Occipital lobe (tissue), 2 donors: ENCODE data around the gene MAPK1. TPM values are rescaled to one million over a fixed set of nuclear protein-coding genes. Genes with fewer than 3 reads are reported as not detected.
"Not testable (repeated sequence)": the region's sequence is repeated elsewhere in the genome, so short reads cannot be mapped to it uniquely, and the experiment has no call there.

ENCODE experiments used
- DNase-seq: peaks from one replicate; lab custom pipeline; 2025; lab: John Stamatoyannopoulos, UW
- total RNA-seq: library from RNA; depleted of rRNA; stranded (reverse); fragments of >200 nt; gene quantifications from one replicate; pipeline ENCODE4 v1.2.3, GENCODE V29; 2014

The MAPK1 gene
- total RNA-seq, 1 donor from 2014 or later: 76.0 TPM

DNA sequence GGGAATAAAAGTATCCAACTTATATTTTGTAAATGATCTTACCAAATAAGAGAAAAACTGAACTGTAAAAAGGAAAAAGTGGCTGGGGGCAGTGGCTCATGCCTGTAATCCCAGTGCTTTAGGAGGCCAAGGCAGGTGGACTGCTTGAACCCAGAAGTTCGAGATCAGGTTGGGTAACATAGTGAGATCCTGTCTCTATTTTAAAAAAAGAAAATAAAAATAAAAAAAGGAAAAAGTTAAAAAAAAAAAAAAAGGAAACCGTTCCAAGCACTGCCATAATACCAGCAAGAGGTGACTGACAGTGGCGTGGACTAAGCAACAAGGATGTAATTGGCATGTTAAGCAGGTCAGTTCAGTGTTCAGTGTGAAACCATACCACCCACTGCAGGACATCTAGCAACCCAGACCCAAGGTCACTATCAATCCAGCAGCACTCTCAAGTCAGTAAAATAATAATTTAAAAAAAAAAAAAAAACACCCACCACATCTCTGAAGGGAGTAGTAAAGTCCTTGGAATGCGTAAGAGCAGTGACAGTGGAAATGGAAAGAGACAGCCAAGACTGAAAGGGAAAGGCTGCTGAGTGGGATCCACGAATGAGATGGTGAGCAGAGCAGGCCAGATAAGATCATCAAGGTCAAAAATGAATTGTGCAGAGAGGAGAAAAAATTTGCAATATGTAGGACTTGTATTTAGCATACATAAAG is 43.6 kb downstream of the MAPK1 start:
- DNase-seq: no peak

DNA sequence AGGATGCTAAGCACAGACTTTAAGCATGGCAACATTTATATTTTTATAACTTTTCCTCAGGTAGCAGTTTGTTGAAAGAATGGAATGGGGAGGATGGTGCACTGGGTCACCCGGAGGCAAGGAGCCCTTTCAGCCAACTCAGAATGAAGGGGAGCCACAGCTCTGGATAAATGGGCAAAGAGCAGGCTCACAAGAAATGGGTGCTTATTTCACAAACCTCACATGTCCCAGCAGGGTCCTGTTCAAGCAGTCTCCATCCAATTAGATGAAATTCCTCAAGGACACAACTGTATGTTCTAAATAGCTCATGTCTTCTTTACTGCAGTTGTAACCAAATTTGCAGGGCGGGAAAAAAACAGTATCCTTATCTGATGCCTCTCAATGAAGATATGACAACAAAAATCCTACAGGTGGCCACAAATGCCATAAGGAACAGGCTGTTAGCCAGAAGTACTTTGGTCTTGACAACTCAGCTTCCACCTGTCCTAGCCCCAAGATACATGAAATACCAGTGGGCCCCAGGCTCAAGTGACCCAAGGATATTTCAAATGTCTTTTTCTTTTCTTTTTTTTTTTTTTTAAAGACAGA is 48.2 kb downstream of the MAPK1 start:
- no peak for DNase-seq

DNA sequence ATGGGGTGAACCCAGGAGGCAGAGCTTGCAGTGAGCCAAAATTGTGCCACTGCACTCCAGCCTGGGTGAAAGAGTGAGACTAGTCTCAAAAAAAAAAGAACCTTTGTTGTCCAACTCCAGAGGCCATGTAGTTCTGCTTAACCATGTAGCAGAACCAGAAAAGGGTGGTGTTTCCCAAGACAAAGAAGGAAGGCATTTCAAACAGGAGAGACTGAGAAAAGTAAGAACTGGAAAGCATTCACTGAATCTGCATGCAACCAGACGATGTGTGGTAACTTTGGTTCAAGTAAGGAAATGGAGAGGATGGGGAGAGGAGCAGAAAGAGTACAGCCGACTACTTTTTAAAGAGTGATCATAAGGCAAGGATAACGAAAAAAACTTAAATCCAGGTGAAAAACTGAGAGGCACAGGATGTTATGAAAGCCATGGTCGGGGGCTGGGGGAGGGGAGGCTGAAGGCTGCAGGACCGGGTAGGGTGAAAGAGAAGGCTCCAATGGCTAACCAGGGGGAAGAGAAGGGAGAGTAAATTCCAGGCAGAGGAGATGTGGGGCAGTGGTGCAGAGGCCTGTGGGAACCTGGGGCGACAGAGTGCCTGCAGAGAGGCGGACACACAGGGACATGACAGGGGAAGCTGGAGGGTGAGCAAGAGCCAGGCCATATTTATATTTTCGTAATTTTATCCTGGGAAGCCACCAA is 48.8 kb downstream of the MAPK1 start:
- DNase-seq: no peak

DNA sequence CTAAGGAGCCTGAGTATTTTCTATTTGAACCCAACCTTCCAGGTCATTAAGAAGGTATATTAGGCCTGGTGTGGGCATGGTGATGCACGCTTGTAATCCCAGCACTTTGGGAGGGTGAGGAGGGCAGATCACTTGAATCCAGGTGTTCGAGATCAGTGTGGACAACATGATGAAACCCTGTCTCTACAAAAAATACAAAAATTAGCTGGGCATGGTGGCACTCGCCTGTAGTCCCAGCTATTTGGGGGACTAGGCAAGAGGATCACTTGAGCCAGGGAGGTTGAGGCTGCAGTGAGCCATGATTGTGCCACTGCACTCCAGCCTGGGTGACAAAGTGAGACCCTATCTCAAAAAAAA is 50.0 kb downstream of the MAPK1 start:
- not testable (repeated sequence) for DNase-seq

DNA sequence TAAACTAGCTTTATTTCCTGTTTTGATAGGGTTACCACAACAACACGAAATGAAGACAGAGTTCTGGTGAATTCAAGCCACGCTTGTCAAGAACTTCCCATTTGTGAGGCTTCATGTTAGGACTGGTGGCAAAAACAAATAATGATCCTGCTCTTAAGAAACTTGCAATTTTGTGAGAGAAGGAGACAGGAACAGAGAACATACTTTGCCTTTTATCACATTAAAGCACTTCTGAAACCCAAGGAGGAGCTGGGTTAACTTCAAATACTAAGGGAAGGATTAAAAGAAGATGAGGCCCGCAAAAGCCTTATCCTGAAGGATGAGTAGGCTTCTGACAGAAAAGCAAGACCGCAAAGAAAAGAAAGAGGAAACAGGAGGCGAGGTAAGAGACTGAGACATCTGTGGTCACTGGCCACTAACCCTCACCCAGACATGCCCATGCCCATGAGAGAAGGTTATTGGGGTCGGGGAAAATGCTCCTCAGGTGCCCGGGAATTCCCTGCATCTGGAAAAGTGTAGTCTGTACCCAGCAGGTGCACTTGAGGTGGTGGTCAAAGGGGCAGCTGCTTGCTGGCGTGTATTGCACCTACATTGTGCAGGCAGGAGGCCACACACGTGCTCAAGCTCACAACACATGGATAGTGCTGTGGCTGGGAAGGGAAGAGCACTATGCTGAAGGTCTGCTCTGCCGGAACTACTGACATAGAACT is 50.5 kb downstream of the MAPK1 start:
- DNase-seq: no peak

DNA sequence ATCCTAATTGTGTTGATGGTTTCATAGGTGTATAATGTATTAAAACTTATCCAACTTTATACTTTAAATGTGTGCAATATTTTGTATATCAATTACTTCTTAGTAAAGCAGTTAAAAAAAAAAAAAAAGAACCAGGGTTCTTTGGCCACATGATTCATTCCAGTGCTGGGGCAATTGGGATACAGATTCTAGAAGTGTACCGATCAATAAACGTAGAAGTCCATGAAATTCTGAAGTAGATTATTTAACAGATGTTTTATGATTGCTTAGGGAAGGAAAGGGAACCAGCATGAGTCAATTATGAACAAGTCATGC is 51.0 kb downstream of the MAPK1 start:
- DNase-seq: no peak

DNA sequence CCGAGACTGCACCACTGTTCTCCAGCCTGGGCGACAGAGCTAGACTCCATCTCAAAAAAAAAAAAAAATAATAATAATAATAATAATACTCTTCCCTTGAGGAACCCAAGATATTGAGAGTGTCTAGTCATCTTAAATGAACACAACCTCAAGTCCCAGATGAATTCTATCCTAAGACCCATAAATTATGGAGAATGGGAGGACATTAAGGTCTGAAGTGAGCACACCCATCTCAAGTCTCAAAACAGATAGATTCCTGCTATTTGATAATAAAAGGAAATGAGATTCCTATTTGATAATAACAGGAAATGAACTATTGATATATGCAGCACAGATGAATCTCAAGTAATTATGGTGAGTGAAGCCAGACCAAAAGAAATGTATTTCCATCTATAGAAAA is 51.5 kb downstream of the MAPK1 start:
- no peak for DNase-seq

DNA sequence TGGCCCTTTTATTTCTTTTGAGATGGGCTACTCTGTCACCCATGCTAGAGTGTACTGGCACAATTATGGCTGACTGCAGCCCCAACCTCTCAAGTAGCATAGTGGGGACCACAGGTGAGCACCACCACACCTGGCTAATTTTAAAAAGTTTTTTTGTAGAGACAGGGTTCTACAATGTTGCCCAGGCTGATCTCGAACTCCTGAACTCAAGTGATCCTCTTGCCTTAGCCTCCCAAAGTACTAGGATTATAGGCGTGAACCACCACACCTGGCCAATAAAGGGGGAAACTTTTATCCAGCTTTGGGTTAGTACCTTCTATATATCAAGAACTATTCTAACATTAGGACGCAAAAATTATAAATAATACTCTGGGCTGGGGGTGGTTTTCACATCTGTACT is 52.1 kb downstream of the MAPK1 start:
- no peak for DNase-seq

DNA sequence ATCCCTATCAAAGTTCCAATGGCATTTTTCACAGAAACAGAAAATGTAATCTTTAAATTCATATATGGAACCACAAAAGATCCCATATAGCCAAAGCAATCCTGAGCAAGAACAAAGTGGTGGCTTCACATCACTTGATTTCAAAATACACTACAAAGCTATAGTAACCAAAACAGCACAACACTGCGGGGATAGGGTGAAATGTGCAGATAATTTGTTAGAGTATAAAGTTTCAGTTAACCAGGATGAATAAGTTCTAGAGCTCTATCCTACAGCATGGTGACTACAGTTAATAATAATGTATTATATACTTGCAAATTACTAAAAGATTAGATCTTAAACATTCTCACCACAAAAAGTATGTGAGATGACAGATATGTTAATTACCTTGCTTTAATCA is 55.5 kb downstream of the MAPK1 start:
- no peak for DNase-seq

DNA sequence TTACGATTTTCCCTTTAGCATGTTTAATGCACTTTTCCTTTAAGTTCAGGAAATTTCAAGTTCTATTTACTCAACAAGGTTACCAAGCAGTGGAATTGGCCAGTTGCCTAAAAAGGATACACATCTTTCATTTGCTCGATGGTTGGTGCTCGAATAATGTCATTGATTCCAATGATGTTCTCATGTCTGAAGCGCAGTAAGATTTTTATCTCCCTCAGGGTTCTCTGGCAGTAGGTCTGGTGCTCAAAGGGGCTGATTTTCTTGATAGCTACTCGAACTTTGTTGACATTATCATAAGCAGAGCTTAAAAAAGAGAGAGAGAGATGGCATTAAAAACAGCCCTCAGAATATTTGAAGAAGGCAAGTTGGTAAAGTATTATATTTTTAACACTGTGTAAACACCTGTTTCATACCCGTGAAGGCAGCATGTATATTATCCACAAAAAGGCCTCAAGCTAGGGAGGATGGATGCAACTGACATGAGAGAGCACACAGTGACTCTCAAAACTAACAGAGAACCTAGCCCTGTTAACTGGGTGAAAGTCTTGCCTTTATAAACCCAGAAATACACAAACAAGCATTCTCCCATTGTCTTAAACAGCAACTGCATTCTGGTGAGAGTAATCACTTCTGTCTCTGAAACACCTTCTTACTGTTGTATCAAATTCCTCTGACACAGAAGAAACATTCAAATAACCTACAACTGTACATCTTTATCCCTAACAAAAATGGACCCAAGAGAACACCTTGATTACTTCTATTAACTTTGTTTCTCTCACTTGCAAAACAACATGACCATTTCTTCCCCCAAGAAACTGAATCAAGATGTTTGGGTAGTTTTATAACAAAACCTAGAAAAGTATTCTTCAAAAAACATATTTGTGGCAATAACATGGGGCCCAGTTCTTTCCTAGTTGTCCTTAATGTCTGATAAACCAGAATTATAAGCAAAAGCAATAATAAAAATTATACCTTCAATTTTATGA is 59.6 kb downstream of the MAPK1 start:
- no peak for DNase-seq

DNA sequence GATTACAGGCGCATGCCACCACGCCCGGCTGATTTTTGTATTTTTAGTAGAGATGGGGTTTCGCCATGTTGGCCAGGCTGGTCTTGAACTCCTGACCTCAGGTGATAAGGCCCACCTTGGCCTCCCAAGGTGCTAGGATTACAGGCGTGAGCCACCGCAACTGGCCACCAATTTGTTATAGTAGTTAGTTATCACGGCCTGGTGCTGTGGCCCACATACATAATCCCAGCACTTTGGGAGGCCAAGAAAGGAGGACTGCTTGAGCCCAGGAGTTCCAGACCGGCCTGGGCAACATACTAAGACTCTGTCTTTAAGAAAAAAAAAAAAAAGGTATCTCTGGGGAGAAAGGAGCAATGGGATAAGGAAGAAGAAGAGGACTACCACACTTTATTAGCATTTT is 62.1 kb downstream of the MAPK1 start:
- DNase-seq: not testable (repeated sequence)

DNA sequence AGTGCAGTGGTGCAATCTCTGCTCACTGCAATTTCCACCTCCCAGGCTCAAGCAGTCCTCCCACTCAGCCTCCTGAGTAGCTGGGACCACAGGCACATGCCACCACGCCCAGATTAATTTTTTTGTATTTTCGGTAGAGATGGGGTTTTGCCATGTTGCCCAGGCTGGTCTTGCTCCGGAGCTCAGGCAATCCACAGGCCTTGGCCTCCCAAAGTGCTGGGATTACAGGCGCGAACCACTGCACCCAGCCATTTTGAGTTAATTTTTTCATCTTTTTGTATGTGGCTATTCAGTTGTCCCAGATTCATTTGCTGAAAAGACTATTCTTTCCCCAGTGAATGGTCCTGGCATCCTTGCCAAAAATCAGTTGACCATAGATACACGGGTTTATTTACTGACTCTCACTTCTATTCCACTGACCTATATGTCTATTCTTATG is 63.6 kb downstream of the MAPK1 start:
- DNase-seq: no peak

DNA sequence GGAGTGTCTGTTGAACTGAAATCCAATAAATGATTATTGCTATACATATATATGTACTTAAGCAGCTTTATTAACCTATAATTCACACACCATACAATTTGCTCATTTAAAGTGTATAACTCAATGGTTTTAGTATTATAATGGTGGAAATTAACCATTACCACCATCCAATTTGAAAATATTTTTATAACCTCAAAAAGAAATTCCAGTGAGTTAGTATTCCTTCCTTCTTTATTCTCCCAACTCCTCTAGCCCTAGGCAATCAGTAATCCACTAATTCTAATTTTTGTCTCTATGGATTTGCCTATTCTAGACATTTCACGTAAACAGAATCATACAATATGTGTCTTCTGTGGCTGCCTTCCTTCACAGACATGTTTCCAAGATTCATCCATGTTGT is 64.8 kb downstream of the MAPK1 start:
- DNase-seq: no peak

DNA sequence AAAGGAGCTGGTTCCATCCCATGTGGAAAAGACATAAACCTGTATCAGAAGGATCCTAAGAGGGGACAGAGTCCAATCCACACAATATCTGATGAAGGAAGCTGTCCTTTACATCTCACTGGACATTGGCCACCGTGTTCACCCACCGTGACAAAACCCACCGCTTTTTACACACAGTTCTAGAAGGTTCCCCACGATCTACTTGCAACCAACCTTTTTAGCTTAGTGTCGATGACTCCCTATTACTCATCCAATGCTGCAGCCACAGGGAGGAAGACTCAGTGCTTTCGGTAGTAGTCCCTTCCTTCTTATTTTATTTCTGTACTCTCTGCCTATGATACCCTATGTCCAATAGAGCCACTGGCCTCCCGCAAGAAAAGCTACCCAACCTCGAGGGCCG is 65.4 kb downstream of the MAPK1 start:
- DNase-seq: no peak

DNA sequence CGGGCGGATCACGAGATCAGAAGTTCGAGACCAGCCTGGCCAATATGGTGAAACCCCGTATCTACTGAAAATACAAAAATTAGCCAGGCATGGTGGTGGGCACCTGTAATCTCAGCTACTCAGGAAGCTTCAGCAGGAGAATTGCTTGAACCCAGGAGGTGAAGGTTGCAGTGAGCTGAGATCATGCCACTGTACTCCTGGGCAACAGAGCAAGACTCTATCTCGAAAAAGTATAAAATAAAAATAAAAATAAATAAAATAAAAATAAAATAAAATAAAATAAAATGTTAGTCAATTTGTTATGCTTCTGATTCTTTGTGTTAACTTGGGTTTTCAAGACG is 66.2 kb downstream of the MAPK1 start:
- DNase-seq: not testable (repeated sequence)

DNA sequence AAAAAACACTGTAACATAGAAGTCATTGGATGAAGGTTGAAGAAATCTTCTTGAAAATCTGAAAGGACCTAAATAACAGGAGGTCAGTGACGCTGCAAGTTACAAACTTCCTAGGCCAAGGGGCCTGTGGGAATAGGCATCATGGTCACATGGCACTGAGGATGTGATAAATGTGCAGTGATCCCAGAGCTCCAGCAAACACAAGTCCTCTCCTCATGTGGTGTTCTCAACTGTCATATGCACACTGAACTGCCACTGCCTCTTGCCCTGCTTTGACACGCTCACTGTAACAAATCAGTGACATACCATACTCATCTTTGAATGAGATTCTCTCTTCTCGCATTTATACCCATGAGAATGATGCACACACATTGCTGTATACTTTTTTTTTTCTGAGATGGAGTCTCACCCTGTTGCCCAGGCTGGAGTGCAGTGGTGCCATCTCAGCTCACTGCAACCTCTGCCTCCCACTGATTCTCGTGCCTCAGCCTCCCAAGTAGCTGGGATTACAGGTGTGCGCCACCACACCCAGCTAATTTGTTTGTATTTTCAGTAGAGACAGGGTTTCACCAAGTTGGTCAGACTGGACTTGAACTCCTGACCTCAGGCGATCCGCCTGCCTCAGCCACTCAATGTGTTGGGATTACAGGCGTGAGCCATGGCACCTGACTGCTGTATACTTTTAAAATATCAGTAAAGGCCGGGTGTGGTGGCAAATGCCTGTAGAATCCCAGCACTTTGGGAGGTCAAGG is 66.7 kb downstream of the MAPK1 start:
- DNase-seq: no peak

DNA sequence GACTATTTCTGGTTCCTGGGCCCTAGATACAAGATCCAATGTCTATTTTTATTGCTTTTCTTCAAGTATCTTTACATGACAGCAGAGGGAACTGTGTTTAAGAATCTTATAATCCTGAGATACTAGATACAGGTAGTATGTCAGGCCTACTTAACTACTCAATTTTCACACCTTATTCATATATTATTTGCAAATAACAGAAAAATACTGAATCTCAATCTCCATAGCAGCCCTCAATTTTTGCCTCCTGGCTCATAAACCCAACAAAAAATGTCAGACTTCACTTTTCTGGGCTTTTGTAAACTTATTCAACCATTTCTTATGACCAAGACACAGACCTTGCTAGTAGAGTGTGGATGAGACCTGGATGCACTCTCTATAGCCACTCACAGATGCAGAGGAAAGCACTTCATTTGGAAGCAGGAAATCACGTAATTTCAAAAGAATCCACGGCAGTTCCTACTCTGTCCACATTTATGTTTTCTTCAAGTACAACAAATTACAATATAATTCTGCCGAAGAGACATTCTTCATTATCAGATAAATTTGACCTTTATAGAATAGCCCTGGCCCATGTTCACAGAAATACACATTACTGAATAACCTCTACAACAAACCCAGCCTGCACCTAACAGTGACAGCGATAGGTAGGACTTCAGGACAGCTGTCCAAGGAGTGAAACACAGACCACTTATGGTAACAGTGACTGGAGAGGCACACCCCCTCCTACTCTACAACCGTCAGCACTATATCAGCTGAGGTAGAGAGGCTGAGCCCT is 69.8 kb downstream of the MAPK1 start:
- no peak for DNase-seq

DNA sequence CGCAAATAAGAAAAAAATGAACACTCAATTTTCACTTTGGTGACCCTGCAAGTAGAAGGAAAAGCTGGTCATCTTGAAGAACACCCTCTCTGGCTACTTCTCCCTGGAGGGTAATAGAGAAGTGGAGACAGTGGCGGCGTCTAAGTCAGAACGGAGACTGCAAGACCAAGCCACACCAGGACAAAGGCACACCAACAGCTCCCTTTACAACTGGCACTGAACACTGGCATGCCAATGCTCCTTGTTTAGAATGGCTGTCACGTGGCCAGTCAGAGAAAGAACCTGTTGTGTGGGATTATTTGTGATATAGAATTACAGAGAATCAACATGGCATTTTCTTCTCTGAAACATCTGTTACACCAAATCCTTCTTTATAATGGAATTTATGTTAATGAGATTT is 70.6 kb downstream of the MAPK1 start:
- DNase-seq: peak; percentile 10

DNA sequence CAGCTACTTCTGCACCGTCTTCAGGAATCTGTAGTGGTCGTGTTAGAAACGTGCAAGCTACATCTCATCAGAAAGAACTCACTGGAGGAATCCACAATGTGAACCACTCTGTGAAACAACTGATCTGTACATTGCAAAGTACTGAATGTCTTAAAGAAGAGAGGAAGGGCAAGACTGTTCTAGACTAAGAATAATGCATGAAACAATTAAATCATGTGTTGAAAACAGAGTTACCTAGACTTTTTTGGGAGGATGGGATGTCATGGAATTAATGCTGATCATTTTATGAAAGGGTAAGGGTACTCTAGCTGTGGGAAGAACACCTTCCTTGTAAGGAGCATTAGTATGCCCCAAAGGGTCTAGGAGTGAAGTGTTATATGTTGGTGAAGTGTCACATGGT is 71.2 kb downstream of the MAPK1 start:
- DNase-seq: no peak

DNA sequence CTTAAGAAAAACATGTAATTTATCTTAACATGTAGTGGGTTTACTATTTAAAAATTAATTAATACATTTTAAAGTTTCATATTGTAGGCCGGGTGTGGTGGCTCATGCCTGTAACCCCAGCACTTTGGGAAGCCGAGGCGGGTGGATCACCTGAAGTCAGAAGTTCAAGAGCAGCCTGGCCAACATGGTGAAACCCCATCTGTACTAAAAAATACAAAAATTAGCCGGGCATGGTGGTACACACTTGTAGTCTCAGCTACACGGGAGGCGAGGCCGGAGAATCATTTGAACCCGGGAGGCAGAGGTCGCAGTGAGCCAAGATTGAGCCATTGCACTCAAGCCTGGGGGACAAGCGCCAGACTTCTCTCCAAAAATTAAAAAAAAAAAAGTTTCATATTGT is 73.7 kb downstream of the MAPK1 start:
- not testable (repeated sequence) for DNase-seq
